ENCODE results near the gene KCNT2. TPM values are rescaled to one million over a fixed set of nuclear protein-coding genes. Genes with fewer than 3 reads are reported as not detected.

KCNT2 gene
- total and polyA plus RNA-seq, 2 of the 8 experiments (the other 6 are each of a cell fraction or from before 2014, with no cell fraction given) = 2.3 to 10.2 TPM

- peak; percentile 77 to 79; a peak in 3 of 4 replicates for TF ChIP-seq SIN3A (conservative IDR thresholded peaks at IDR 0.05 in 1 of 2, IDR thresholded peaks at IDR 0.05 in 1 of 2; ENCODE audit: low read depth in 1 of 2, low read length in 2 of 2)
- TF ChIP-seq SAP30 (IDR thresholded peaks at IDR 0.05; ENCODE audit: insufficient read depth, insufficient replicate concordance, low read length) = peak; percentile 76
- no peak for TF ChIP-seq USF2 (IDR thresholded peaks at IDR 0.05; ENCODE audit: low read length)
- peak; percentile 94 for TF ChIP-seq TAF1 (IDR thresholded peaks at IDR 0.05; ENCODE audit: low read depth, low read length)
- peak; percentile 36; the same call in 1 of the 2 replicates for TF ChIP-seq SP4 (IDR thresholded peaks at IDR 0.05; ENCODE audit: low read length)
- TF ChIP-seq TBP (IDR thresholded peaks at IDR 0.05; ENCODE audit: low read depth, low read length) = peak; percentile 92
These were observed at the start of gene KCNT2 (continued) for GRCh38 chr1:196608390-196609369.

All from H1 (cell line).